ENCODE results near the gene NHERF2. TPM values are rescaled to one million over a fixed set of nuclear protein-coding genes. Genes with fewer than 3 reads are reported as not detected.

Gene NHERF2
- total and polyA plus RNA-seq, 2 experiments from 2014 or later, result 12.0 to 16.5 TPM

- Mint-ChIP-seq H3K4me1 (no peaks in the 10 kb centered on the region), H3K27ac (no peak overlapping the region)
- peak; percentile 75 for ATAC-seq
Measured at GRCh38 chr16:2056681-2057407, 30.1 kb downstream of the NHERF2 start.

GRCh38 chr16:2057438-2057837 lies 30.7 kb downstream of the NHERF2 start:
- ATAC-seq (no peak), DNase-seq (ENCODE audit: low spot score) (no peak)
- no peak overlapping the region for H3K4me2 ChIP-seq
- H3K4me1 ChIP-seq (ENCODE audit: insufficient read depth), result no peaks in the 10 kb centered on the region
- H3F3A ChIP-seq (replicated peaks; ENCODE audit: low read depth), result no peaks in the 10 kb centered on the region
- no peaks in the 10 kb centered on the region for H3K27me3 ChIP-seq (ENCODE audit: insufficient read depth)
- Mint-ChIP-seq H3K36me3 (ENCODE audit: low read depth) (peaks cover 15% of the 10 kb centered on the region; the same call in 2 of the 3 replicates), H3K9me3 (no peaks in the 10 kb centered on the region), H3K4me3 (no peak overlapping the region), H3K27ac (no peak overlapping the region), H3K27me3 (ENCODE audit: insufficient read depth, low read depth, poor library complexity) (peaks cover 5% of the 10 kb centered on the region), H3K4me1 (no peaks in the 10 kb centered on the region)
- H3K27ac ChIP-seq (ENCODE audit: low read depth), result no peak overlapping the region
- H3K4me3 ChIP-seq, result no peak overlapping the region
- H4K20me1 ChIP-seq (replicated peaks; ENCODE audit: insufficient read depth), result no peaks in the 10 kb centered on the region; the same call in 1 of the 2 replicates
- no peak overlapping the region for H2AFZ ChIP-seq
- no peaks in the 10 kb centered on the region; the same call in 1 of the 2 replicates for H3K36me3 ChIP-seq (ENCODE audit: insufficient read depth)
- no peaks in the 10 kb centered on the region for H3K9me2 ChIP-seq (ENCODE audit: insufficient read depth)
- H3K79me2 ChIP-seq (replicated peaks; ENCODE audit: insufficient read depth), result no peaks in the 10 kb centered on the region
- TF ChIP-seq NANOG (IDR thresholded peaks at IDR 0.05; ENCODE audit: borderline replicate concordance) (no peak), ETS1 (IDR thresholded peaks at IDR 0.05) (no peak)

More at GRCh38 chr16:2056681-2057407, 30.1 kb downstream of the NHERF2 start:
- H3K4me1 ChIP-seq (ENCODE audit: insufficient read depth), result no peaks in the 10 kb centered on the region
- no peaks in the 10 kb centered on the region; the same call in 1 of the 2 replicates for H3K36me3 ChIP-seq (ENCODE audit: insufficient read depth)
- no peak overlapping the region for H3K4me3 ChIP-seq
- Mint-ChIP-seq H3K4me3 (no peak overlapping the region), H3K36me3 (ENCODE audit: low read depth) (peaks cover 15% of the 10 kb centered on the region; the same call in 2 of the 3 replicates), H3K27me3 (ENCODE audit: insufficient read depth, low read depth, poor library complexity) (peaks cover 5% of the 10 kb centered on the region), H3K9me3 (no peaks in the 10 kb centered on the region)
- H3K4me2 ChIP-seq, result no peak overlapping the region
- H3F3A ChIP-seq (replicated peaks; ENCODE audit: low read depth), result no peaks in the 10 kb centered on the region
- peak; percentile 48 for DNase-seq (ENCODE audit: low spot score)
- no peaks in the 10 kb centered on the region for H3K27me3 ChIP-seq (ENCODE audit: insufficient read depth)
- no peaks in the 10 kb centered on the region; the same call in 1 of the 2 replicates for H4K20me1 ChIP-seq (replicated peaks; ENCODE audit: insufficient read depth)
- no peaks in the 10 kb centered on the region for H3K9me2 ChIP-seq (ENCODE audit: insufficient read depth)
- no peak overlapping the region for H2AFZ ChIP-seq
- H3K27ac ChIP-seq (ENCODE audit: low read depth), result no peak overlapping the region
- TF ChIP-seq CTCF (conservative IDR thresholded peaks at IDR 0.05; ENCODE audit: low read depth in 2 of 2) (no peak; a peak in 1 of 4 replicates), POLR2AphosphoS5 (IDR thresholded peaks at IDR 0.05; ENCODE audit: low read depth) (no peak)
- H3K79me2 ChIP-seq (replicated peaks; ENCODE audit: insufficient read depth), result no peaks in the 10 kb centered on the region

- H3K27ac Mint-ChIP-seq, result no peak overlapping the region
- TF ChIP-seq EZH2 (IDR thresholded peaks at IDR 0.05; ENCODE audit: low read depth, unreplicated experiment) (no peak), ETS1 (IDR thresholded peaks at IDR 0.05) (no peak), NANOG (IDR thresholded peaks at IDR 0.05; ENCODE audit: borderline replicate concordance) (no peak), ZNF331 (CRISPR knock-in tag; IDR thresholded peaks at IDR 0.05; ENCODE audit: low read depth) (no peak), STAT1 (IDR thresholded peaks at IDR 0.05; ENCODE audit: unreplicated experiment) (no peak), EZH2phosphoT487 (IDR thresholded peaks at IDR 0.05; ENCODE audit: unreplicated experiment) (no peak), POLR2AphosphoS5 (IDR thresholded peaks at IDR 0.05; ENCODE audit: low read depth) (no peak)
Measured at GRCh38 chr16:2058420-2058819, 31.7 kb downstream of the NHERF2 start.

More at GRCh38 chr16:2058420-2058819, 31.7 kb downstream of the NHERF2 start:
- DNase-seq (ENCODE audit: low spot score) (no peak), ATAC-seq (no peak)
- H3K4me1 ChIP-seq (ENCODE audit: insufficient read depth), result no peaks in the 10 kb centered on the region
- H3K9me2 ChIP-seq (ENCODE audit: insufficient read depth), result no peaks in the 10 kb centered on the region
- H3K4me2 ChIP-seq, result no peak overlapping the region
- H3K79me2 ChIP-seq (replicated peaks; ENCODE audit: insufficient read depth), result no peaks in the 10 kb centered on the region
- H3K4me1 Mint-ChIP-seq, result no peaks in the 10 kb centered on the region
- no peak overlapping the region for H3K4me3 Mint-ChIP-seq
- H2AFZ ChIP-seq, result no peak overlapping the region
- no peaks in the 10 kb centered on the region for H3K9me3 Mint-ChIP-seq
- peaks cover 6% of the 10 kb centered on the region for H3K27me3 Mint-ChIP-seq (ENCODE audit: insufficient read depth, low read depth, poor library complexity)
- no peaks in the 10 kb centered on the region; the same call in 1 of the 2 replicates for H3K36me3 ChIP-seq (ENCODE audit: insufficient read depth)
- peak overlapping the region; percentile 19; the same call in 1 of the 2 replicates for H3K27ac ChIP-seq (ENCODE audit: low read depth)
- no peaks in the 10 kb centered on the region for H3F3A ChIP-seq (replicated peaks; ENCODE audit: low read depth)
- no peak overlapping the region for H3K4me3 ChIP-seq
- H3K36me3 Mint-ChIP-seq (ENCODE audit: low read depth), result peaks cover 15% of the 10 kb centered on the region; the same call in 2 of the 3 replicates
- H3K27me3 ChIP-seq (ENCODE audit: insufficient read depth), result no peaks in the 10 kb centered on the region
- H4K20me1 ChIP-seq (replicated peaks; ENCODE audit: insufficient read depth), result no peaks in the 10 kb centered on the region; the same call in 1 of the 2 replicates
